ENCODE data around the gene SAMD1.

The SAMD1 gene

DNA sequence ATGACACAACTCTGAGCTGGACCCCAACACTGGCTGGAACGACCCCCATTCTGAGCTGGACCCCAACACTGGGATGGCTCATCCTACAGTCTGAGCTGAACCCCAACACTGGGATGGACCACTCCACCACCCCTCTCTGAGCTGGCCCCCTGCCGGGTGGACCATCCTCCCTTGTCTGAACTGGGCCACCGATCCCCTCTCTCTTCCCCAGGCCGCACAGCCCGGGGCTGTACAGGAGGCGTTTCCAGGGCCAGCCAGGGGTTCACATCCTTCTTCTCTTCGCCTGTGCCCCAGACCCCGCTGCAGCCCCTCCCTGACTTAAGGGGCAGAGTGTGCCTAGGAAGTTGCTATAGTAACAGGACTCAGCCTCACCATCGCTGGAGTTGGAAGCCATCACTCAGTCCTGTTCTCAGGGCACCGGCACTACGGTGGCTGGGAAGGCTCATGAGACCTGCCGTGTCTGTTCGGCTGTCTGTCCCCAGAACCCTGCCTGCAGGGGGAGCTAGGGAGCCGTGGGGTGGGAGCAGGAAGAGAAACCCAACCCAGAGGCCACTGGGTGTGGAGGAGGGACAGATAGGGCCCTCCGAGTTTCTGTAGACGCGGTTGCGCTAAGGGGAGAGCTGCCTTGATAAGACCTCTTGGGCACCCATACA lies 23.3 kb upstream of the SAMD1 start:
- DNase-seq = peak; percentile 47 to 74 (median 54)

DNA sequence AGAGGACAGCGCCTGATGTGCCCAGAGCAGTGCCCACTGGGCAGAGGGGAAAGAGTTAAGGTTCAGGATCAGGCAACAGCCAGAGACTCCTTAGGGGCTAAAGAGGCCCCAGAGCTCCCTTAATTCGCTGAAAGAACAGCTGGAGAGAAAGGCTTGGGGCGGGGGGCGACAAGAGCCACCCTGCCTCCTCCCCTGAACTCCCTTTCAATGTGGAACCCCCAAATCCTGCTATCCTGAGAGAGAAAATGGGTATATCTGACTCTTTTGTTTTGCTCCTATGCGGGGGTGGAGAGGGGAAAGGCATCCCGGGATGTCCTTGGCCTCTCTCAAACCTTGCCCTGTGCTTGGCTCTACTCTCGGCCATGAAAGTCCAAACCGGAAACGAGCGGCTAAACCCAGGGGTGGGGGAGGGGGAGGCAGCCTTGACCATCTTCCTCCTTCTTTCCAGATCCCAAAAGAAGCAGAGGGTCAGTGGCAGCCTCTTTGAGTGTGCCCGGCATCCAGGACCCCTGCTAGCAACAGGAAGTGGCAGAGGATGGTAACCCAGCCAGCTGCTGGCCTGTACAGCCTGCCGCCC lies 22.3 kb upstream of the SAMD1 start:
- peak in 1 of 4 experiments; percentile 17 for DNase-seq

DNA sequence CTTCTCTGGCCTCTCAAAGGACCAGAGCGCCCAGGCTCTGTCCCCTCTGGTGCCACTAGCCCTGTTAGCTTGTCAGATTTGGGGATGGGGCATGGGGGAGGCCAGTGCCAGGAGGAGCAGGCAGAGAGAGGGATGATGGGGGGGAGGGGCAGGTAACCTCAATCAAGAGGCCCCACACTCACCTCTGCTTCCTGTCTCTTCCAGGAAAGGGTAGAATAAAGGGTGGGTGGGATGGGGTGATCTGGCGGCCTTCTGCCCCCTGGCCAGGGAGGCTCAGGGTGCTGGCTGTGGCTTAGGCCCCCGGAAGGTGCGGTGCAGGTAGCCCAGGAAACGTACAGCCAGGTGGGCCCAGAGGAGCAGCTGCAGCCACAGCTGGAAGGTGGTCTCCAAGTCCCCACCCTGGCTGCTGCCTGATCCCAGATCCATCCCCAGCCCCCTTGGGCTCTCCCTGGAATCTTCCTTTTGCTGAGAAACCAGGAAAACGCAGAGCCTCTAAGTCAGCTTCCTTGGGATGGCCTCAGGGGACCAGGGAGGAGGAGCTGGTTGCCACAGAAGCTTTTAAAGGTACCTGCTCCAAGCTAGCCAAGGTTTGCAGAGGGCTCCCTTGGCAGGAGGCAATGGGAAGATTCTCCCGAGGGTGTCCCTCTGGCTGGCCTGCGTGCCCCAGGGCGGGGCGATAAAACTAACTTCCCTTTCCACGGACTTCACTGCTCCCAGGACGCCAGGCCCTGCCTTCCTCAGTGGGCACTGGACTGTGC lies 21.7 kb upstream of the SAMD1 start:
- DNase-seq = peak; percentile 41 to 78 (median 66)

- DNase-seq = no peak
Measured at GRCh38 chr19:14111486-14111885, 20.9 kb upstream of the SAMD1 start.

DNA sequence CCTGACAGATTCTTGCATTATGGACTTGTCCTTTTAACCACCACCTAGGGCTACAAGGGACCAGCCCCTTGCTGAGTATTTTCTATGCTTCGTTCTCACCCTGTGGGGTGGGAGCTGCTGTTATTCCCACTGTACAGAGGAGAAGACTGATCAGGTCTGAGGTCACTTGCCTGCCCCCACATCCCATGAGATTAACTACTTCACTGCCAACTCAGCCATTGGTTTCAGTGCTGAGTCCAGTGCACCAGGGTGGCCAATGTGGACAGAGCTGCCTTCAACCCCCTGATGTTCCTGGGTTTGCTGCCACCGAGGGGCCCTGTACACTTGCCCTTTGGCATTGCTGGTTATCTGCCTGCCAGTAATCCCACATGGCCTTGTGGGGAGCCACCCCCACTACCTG lies 20.1 kb upstream of the SAMD1 start:
- DNase-seq = no peak

DNA sequence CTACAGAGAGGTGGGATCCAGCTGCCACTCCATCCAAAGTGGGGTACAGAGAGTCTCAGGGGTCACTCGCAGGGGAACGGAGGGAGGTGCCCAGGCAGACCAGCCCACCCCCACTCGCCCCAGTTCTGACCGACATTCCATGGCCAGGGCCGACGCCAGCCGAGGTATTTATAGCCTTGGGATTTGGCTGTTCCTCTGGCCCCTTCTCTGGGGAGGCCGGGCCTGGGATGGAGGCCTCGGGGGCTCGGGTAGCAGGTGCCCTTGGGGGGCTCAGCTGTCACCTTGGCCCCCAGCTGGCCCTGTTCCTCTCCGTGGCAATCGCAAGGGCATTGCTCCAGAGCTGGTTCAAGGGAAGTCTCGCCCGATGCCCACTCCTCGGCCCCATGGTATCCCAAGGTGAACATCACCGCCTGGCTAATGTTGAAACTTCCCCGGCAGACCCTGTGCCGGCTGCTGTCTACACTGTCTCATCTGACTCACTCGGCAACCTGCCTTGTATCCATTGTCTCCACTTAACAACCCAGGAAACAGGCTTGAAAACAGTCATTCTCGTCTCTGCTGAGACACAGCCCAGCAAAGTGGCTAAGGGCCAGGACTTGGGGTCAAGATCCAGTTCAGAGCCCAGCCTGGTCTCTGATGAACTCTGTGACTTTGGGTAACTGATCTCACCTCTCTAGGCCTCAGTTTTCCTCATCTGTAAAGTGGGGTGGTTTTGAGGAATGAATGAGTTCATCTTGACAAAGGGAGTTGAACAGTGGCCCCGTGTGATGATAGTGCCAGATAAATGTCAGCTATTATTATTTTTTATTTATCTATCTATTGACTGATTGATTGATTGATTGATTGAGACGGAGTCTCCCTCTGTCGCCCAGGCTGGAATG lies 17.3 kb upstream of the SAMD1 start:
- no peak for DNase-seq

DNA sequence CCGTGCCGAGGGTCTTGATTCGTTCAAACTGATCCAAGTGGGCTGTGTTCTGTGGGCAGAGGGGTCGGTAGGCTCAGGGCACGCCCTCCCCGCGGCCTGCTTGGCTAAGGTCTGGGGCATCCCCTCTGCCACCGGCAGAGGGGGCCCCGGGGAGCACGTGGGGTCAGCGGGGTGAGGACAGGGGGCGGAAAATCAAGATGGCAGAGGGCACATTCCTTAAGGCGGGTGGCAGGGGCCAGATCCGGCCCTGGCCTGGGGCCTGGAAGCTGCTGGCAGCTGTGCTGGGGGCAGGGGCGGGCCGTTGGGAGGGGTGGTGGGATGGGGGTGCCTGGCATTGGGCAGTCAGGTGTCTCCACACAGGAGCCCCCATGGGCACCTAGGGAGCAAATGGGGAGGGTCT lies 16.3 kb upstream of the SAMD1 start:
- DNase-seq = no peak

GRCh38 chr19:14105680-14106079 lies 15.1 kb upstream of the SAMD1 start:
- no peak for DNase-seq

DNA sequence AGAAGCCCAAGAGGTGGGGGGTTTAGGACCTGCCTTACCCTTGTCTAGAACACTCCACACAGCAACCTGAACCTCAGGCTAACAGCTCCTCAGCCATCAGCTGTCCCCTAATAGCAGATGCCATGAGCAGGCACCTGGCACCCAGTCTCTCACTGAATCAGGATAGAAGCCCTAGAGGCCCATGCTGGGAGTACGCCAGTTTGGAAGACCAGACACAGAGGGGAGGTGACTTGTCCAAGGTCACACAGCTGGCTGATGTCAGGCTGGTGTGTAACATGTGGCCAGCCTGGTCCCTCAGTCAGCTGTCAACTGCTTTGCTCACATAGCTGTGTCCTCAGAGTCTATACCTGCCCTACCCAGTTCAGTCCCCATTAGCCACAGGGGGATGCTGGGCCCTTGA lies 12.8 kb upstream of the SAMD1 start:
- no peak for DNase-seq

GRCh38 chr19:14102756-14103155 lies 12.2 kb upstream of the SAMD1 start:
- DNase-seq = no peak

DNA sequence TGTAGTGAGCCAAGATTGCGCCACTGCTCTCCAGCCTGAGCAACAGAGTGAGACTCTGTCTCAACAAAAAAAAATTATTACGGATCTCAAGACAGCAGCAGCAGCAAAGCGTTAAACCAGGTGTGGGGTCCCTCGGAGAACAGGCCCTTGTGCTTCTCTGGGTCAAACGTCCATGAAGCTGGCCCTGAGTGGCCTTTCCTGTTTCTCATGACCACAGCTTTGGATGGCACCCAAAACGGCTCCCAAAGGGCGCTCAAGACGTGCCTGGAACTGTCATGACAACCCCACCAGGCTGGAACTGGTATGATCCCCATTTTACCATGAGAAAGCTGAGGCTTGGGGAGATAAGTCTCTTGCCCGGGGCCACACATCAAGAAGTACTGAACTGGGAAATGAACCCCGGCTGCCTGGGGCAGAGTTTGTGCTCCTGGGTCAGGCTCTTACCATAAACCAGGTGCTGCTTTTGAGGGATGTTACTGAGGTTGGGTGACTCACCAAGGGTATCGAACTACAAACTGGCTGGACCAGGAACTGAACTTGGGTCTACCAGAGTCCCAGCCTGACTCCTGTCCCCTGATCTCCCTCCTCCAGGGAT lies 11.6 kb upstream of the SAMD1 start:
- no peak for DNase-seq

GRCh38 chr19:14101003-14101545 lies 10.5 kb upstream of the SAMD1 start:
- no peak for DNase-seq

- DNase-seq = no peak
Measured at GRCh38 chr19:14097532-14098151, 7.1 kb upstream of the SAMD1 start.

DNA sequence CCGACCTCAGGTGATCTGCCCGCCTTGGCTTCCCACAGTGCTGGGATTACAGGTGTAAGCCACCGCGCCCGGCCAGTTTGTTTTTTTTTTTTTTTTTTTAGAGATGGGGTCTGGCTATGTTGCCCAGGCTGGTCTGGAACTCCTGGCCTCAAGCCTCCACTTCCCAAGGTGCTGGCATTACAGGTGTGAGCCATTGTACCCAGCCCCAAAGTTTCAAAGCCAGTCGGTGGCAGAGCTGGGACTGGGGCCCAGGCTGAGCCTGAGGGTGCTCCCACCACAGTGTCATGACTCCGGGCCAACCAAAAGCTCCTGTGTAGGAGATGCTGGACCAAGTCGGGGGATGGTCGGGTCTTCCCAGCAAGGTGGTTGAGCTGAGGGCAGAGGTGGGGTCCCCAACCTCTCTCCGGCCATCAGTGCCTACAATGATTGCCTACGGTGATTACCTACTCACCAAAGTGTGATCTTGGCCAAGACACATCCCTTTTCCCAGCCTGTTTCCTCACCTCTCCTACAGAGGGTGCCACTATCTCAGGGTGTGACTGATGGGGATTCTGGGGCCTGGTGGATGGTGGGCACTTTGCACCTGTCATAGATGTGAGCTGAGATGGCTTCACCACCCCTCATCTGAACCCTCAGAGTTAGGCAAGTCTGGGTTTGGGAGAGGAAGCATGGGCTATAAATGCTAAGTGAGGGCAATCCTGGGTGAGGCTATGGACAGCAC lies 5.9 kb upstream of the SAMD1 start:
- DNase-seq = no peak

- DNase-seq = no peak
Measured at GRCh38 chr19:14094854-14095253, 4.3 kb upstream of the SAMD1 start.

- no peak for DNase-seq
Measured at GRCh38 chr19:14093117-14093823, 2.7 kb upstream of the SAMD1 start.

DNA sequence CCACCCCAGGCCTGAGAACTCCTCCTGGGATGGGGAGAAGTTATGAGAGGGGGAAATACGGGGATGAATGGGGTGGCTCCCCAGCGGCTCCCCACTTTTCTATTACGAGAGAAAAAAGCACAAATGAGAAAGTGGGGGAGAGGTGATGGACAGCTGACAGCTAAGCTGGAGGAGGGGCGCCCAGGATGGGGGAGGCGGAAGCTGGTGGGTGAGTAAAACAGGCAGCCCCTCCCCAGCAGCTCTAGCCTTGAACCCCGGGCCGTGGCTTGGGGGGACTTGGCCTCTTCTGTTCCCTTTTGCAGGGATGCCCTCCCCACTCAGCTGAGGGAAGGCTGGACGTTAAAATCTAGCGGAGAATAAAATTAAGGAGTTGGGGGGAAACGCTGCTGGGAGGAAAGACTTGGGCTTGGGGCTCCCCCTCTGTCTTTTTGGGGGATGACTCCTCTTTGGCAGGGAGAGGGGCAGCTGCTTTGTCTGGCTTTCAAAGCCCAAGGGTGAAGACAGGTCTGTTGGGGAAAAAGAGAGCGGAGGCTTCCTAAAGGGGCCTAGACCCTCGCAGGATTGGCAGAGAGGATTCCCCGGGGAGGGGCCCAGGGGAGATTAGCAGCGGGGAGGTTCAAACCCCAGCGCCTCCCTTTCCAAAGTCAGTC lies 1.4 kb upstream of the SAMD1 start:
- no peak for DNase-seq

- peak; percentile 57 to 82 (median 78) for DNase-seq
Measured at GRCh38 chr19:14091081-14091812, 696 bp upstream of the SAMD1 start.

Data from suppressor macrophage (primary cell).